Left colon (tissue), 2 donors: ENCODE results near the gene SRPK3. TPM values are rescaled to one million over a fixed set of nuclear protein-coding genes. Genes with fewer than 3 reads are reported as not detected.
A peak's percentile ranks its signal among the peaks of the same experiment; 100 is the strongest.
"Not testable (repeated sequence)": the region's sequence is repeated elsewhere in the genome, so short reads cannot be mapped to it uniquely, and the experiment has no call there.

Source experiments
- ATAC-seq: fragments of 200-7000 bp; cut with Tn5 transposase; one replicate; pipeline ENCODE4 v1.9.1; 2020; ENCODE audit warnings: mild to moderate bottlenecking, moderate library complexity
- DNase-seq, 2 donors: peaks; one replicate each; pipeline ENCODE4 v3.0.0-alpha.2; 2020
- intact Hi-C, 2 donors: fragments of 100-400 bp; cut with DNase I in 1 of 2; cut with micrococcal nuclease in 1 of 2; formaldehyde crosslinking; loops; one replicate each; pipeline versions ENCODE4 v1.11.2 to v1.14.0; 2022; cut with DNase I, micrococcal nuclease
- long read RNA-seq: library from polyadenylated mRNA; unstranded; transcript quantifications from one replicate; pipeline ENCODE4 v2.0.0, GENCODE V29; 2021
- total RNA-seq, 2 donors: library from RNA; stranded (reverse); fragmentation: NEBNext Ultra II Directional; extraction: Animal tissue kit (Norgen Biotek cat#: 25700); gene quantifications; one replicate each; pipeline ENCODE4 v1.2.1, GENCODE V29; 2021
- donor health status: DM: no; HTN: no; CAD: no.
- donor health status: DM: yes; HTN: yes; CAD: no.

The SRPK3 gene, protein sequence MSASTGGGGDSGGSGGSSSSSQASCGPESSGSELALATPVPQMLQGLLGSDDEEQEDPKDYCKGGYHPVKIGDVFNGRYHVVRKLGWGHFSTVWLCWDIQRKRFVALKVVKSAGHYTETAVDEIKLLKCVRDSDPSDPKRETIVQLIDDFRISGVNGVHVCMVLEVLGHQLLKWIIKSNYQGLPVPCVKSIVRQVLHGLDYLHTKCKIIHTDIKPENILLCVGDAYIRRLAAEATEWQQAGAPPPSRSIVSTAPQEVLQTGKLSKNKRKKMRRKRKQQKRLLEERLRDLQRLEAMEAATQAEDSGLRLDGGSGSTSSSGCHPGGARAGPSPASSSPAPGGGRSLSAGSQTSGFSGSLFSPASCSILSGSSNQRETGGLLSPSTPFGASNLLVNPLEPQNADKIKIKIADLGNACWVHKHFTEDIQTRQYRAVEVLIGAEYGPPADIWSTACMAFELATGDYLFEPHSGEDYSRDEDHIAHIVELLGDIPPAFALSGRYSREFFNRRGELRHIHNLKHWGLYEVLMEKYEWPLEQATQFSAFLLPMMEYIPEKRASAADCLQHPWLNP
- 1 to 10 TPM; 1.4 to 1.7 TPM for total RNA-seq
- long read RNA-seq, result 0 reads

DNA sequence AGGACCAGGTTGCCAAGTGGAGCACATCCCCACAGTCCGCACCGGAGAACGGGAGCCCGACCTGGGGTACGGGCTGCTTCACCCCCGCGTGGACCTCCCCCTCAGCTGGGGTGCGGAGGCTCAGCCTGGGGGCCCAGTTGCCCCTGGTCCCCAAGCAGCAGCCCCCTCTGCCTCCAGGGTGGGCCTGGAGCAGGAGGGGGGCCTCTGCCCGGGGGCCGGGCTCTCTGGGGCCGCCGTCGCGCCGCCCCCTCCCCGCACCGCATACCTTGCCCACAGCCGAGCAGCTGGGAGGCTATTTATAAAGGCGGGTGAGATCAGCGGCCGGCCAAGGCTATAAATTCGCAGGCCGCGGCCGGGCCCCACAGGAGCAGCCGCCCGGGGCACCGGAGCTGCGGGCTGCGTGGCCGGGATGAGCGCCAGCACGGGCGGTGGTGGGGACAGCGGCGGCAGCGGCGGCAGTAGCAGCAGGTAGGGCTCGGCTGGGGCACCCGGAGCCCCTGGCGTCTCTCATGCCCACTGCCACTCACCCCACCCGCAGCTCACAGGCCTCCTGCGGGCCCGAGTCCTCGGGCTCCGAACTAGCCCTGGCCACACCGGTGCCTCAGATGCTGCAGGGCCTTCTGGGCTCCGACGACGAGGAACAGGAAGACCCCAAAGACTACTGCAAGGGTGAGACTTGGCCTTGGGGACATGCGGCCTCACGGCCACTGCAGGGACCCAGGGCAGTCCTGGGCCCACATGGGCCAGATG is at the start of gene SRPK3:
Gene SRPK3, plus strand, starts transcription at position 364 of the 750 bp plus-strand sequence. Its CDS starts 46 bp downstream, at position 410.
- no peak for DNase-seq
- peak; percentile 44 for ATAC-seq
- intact Hi-C loops, result no loop called here

DNA sequence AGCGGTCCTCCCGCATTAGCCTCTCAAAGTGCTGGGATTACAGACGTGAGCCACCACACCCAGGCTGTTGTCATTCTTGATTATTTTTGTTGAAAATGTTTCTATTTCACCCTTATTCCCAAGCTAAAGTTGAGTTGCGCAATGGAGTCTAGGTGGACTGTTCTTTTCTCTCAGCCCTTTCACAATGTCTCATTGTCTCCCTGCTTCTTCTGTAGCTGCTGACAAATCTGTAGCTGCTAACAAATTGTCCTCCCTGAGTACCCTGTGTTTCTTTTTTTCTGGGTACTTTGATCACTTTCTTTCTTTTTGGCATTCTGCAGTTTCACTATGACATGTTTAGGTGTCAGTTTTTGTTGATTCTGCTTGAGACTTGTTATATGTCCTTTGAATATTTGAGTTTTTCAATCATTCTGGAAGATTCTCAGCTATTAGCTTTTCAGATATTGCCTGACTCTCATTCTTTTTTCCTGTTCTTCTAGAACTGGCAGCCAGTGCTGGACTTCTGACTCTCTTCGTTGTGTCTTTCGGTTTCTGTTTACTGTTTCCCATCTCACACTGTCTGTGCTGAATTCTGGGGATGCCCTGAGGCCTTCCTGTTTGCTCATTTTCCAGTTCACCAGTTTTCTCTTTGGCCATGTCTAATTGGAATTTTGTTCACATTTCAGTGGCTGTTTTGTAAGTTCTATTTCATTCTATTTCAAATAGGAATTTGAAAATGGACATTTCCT is 49.6 kb upstream of the SRPK3 start:
- ATAC-seq (no peak), DNase-seq (no peak)
- intact Hi-C loops, result no loop called here

DNA sequence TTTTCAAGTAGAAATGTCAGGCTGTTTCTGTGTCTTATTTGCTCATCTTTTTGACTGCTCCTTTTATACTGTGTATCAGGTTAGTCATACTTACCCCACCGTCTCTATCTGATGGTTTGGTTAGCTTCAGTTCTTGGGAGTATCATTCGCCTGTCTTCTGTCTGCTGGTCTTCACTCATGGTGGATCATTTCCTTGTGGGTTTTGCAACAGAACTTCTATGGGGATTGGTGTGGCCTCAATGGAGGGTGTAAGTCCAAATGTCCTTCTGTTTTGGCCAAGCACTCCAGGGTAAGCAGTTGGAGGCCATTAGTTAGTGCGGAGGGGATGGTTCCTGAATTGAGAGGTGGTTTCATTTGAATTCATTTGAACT is 49.0 kb upstream of the SRPK3 start:
- intact Hi-C loops, result no loop called here
- DNase-seq, result no peak
- ATAC-seq, result no peak

DNA sequence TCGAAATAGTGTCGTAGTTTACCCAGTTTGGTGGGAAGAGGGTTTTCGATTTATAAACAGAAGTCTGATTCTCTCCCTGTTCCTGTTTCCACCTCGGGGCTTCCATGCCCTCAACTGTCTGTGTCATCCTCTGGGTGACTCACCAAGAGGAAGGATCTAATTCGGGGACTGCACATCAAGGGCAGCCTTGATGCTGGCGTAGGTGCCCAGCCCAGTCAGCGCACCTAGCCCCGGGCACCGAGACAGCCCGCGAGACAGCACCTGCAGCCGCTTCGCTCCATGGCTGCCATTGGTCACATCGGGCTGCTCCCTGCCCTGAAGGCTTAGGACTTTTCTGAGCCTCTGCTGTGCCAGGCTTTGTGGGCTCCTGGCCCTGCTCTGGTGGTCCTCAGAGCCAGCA is 48.4 kb upstream of the SRPK3 start:
- intact Hi-C loops, result no loop called here
- no peak for DNase-seq
- ATAC-seq, result no peak

DNA sequence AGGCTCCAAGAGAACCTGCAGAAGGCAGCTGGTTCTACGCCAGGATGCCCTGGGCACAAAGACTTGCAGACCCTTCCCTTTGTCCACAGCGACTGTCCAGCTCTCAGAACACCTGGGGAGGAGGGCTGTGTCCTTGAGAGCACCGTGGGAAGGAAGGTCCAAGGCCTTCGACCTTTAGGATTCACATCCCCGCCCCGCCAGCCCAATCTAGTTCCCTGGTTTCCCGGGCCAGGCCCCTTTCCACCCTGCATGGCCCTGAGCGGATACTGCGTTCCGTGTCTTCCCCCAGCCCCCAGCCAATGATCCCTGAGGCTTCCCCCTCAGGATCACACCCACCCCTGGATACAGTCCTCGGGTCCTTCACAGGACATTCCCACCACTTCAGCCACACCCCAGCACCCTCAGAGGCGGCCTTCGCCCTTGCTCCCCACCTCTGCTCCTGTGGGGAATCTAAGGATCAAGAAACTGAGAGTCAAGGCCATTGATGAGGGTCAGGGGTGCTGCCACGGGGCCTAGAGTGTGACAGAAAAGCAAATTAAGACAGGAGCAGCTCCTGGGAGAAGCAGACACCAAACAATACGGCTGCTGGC is 47.1 kb upstream of the SRPK3 start:
- no peak for ATAC-seq
- intact Hi-C loops, result no loop called here
- DNase-seq, result no peak

DNA sequence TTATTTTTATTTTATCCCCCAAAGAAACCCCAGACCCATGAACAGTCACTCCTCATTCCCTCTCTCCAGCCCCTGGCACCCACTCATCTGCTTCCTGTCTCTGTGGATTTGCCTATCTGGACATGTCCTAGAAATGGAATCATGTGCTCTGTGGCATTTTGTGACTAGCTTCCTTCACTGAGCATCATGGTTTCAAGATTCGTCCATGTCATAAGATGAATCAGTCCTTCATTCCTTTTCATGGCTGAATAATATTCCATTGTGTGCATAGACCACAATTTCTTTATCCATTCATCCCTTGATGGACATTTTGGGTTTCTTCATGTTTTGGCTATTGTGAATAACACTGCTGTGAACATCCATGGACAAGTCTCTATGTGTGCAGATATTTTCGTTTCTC is 46.0 kb upstream of the SRPK3 start:
- DNase-seq, result no peak
- ATAC-seq, result no peak
- intact Hi-C loops, result no loop called here

DNA sequence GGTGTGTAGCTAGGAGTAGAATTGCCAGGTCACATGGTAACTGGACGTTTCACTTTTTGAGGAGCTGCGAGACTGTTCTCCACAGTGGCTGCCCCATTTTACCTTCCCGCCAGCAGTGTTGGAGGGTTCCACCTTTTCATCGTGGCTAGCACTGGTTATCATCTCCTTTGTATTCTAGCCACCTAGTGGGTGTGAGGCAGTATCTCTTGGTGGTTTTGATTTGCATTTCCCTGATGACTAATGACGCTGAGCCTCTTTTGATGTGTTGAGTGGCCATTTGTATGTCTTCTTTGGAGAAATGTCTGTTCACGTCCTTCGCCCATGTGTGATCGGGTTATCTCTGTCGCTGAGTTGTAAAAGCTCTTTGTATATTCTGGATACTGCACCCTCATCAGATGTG is 45.6 kb upstream of the SRPK3 start:
- intact Hi-C loops, result no loop called here
- DNase-seq, result no peak
- ATAC-seq, result no peak

DNA sequence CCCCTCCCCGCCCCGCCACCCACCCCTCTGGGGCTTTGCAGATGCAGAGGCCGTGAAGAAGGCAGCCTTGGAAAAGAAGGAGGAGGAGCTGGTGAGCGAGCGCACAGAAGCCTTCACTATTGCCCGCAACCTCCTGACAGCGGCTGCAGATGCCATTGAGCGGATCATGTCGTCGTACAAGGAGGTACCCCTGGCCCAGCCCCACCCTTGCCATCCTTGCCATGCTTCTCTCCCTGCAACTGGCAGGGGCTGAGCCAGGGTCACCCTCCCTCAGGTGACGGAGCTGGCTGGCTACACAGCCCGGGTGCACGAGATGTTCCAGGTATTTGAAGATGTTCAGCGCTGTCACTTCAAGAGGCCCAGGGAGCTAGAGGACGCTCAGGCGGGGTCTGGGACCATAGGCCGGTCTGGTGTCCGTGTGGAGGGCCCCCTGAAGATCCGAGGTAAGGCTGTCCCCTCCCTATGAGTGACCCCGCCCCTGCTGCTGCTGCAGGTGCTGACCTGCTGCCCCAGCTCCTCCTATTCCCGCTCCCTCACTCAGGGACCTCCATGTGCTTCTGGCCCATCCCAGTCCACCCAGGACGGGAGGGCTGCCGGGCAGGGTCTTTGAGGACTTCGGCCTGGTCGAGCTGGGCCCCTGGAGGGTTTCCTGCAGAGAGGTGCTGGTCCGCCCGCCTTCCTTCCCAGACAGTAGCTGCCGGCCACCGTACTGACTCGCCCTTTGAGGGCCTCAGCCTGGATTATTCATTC is 44.6 kb upstream of the SRPK3 start:
- intact Hi-C loops, result no loop called here
- DNase-seq, result no peak
- no peak for ATAC-seq

DNA sequence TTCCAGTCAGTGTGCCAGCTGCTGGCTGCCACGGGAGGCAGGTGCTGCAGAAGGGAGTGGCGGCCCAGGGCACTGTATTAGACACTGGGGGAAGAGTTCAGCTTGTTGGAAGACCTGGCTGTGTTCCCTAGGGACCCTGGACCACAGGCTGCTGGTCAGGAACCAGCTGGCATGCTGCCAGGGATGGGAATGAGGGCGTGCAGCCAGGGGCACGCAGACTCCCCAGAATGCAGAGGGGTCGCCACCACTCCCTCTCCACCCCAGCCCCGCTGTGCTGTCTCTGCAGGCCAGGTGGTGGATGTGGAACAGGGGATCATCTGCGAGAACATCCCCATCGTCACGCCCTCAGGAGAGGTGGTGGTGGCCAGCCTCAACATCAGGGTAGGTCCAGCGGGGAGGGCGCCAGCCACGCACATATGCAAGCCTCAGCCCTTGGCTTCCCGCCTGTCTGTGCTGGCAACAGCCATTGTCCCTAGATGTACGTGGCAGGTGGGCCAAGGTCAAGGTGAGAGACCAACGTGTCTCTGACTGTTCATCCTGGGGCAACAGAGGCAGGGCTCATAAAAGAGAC is 43.9 kb upstream of the SRPK3 start:
- intact Hi-C loops, result no loop called here
- ATAC-seq (no peak), DNase-seq (no peak)

DNA sequence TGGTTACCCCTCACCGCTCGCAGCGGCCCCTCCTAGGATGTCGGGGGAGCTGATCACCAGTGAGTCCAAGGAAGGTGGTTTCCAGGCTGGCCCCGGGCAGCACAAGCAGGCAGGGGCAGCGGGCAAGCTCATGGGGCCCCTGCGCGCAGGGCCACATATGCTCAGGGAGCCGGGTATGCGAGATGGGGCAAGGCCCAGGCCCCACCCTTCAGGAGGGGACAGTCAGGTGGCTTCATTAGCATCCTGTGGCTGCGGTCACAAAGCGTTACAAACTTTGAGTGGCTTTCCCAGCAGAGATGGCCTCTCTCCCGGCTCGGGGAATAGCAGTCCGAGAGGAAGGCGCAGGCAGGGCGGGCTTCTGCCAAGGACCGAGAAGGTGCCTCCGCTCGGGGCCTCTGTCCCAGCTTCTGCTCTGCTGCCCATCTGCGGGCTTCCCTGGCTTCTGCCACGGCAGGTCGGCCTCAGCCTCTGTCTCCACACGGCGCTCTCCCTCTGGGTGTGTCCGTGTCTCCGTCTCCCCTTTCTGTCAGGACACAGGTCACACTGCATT is 42.7 kb upstream of the SRPK3 start:
- intact Hi-C loops, result no loop called here
- ATAC-seq, result no peak

DNA sequence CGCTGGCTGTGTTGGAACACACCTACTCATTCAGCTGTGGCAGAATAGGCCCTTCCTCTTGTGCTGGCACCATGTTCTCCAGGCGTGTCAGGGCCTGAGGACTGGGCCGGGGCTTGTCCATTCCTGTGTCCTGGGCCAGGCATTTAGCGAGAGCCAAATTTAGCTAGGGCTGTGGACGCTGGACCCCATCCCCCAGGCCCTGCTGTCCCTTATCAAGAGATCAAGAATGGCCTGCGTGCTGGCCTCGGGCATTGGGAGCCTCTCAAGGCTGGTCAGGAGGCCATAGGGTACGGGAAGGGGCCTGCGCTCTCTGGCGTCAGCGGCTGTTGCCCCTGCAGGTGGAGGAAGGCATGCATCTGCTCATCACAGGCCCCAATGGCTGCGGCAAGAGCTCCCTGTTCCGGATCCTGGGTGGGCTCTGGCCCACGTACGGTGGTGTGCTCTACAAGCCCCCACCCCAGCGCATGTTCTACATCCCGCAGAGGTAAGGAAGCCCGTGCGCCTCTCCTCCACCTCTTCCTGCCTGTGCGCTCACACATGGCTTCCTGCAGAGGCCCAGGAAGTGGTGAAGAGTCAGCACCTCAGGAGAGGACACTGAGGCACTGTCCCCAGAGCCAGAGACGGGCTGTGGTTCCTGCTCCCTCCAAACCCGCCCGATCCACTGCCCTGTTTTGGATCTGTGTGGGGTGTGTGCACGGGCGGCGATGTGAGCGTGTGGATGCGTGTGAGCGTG is 40.9 kb upstream of the SRPK3 start:
- no peak for ATAC-seq
- intact Hi-C loops, result no loop called here

More for the DNA sequence above, 42.7 kb upstream of the SRPK3 start:
- DNase-seq, result no peak

DNA sequence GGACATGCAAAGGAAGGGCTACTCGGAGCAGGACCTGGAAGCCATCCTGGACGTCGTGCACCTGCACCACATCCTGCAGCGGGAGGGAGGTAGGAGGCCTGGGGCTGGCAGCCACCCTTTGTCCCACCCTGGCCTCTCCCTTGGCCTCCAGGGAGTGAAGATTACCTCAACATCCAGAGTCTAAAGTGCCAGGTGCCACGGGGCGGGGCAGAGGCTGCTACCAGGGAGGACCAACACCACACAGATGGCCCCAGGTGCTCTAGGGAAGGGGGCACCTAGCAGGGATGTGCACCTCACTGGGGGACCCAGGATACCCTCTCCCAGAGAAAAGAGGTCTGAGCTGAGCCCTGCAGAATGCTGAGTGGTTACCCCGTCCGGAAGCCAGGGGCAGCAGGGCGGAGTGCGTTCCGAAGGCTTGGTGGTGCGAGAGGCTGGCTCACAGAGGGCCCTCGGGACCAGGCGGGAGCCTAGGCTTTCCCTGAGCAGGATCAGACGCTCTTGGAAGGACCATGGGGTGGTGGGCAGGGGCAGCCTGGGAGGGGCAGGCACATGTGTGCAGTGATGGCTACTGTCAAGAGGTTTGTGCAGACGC is 40.1 kb upstream of the SRPK3 start:
- ATAC-seq, result peak; percentile 53
- DNase-seq, result no peak
- intact Hi-C loops, result no loop called here

More for the DNA sequence above, 40.9 kb upstream of the SRPK3 start:
- DNase-seq, result no peak

DNA sequence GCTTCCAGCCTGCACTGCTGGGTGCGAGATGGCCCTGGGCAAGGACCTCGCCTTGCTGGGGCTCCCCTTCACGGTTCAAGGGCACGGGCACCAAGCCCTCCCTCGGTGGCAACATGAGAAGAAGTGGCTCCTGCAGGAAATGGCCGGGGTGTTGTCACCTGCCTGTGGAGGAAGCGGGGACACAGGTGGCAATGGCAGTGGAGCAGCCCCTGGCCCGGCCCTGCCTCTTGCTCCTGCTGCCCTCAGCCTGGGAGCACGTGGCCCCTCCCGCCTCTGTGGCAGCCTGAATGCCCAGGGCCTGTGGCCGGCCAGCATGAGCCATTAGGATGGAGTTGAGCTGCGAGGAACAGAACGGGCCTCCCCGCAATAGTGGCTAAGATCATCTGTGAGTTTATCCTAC is 39.4 kb upstream of the SRPK3 start:
- intact Hi-C loops, result no loop called here
- no peak for ATAC-seq
- DNase-seq, result no peak

DNA sequence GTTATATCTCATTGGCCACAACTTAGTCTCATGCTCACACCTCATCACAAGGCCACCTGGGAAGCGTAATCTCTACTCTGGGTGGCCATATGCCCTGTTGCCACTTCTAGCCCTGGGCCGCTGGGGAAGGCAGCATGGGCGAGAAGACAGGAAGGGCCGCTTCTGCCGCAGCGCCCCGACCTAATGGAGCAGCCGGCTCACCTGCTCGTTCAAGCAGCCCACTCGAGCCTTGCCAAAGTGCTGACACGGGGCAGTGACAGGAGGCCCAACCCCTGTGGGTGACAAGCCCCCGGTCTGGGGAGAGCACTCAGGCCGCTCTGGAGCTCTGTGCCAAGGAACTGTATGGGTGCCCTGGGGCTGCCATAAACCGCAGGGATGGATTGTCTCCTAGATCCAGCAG is 38.7 kb upstream of the SRPK3 start:
- intact Hi-C loops, ATAC-seq, DNase-seq: not testable (repeated sequence)

DNA sequence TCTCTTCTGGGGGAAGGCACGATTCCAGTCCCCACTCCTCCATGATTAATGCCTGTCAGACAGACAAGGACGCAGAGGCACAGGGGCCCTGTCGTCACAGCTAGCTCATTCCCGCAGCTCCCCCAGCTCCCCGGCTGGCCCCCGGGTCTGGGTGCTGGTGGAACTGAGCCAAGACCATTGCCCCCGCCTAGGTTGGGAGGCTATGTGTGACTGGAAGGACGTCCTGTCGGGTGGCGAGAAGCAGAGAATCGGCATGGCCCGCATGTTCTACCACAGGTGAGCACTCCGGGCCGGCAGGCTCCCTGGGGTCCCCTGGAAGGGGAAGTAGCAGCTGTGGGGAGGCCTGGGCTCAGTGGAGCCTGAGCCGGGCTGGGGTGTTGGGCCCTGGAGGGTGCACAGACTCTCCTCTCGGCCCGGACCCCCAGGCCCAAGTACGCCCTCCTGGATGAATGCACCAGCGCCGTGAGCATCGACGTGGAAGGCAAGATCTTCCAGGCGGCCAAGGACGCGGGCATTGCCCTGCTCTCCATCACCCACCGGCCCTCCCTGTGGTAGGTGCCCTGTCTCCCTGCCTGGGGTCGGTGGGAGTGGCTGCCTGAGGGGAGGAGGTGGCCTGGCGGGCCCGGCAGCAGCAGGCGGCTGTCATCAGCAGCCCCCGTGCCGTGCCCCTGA is 37.9 kb upstream of the SRPK3 start:
- peak in 1 of 2 donors; percentile 16 for DNase-seq
- ATAC-seq, intact Hi-C loops: not testable (repeated sequence)
